AG04450 (cell line): Measurements from ENCODE around the gene PTGER3. TPM values are rescaled to one million over a fixed set of nuclear protein-coding genes. Genes with fewer than 3 reads are reported as not detected.

Experiments used
- CTCF ChIA-PET: fragments of 300-600, 350-600 bp; formaldehyde crosslinking; extraction: SDS; loops from one replicate; lab custom pipeline; 2022; ENCODE audit warnings: antibody characterized with exemption, inconsistent platforms; lab: Charles Lee
- POLR2A ChIA-PET: fragments of 350-600 bp; formaldehyde crosslinking; extraction: SDS; loops from one replicate; lab custom pipeline; 2021; ENCODE audit warnings: antibody characterized with exemption, inconsistent platforms; lab: Yijun Ruan, JAX
- DNase-seq: peaks from one replicate; pipeline ENCODE4 v3.0.0-alpha.2; 2011; ENCODE audit warnings: low read depth, low spot score
- H3K27ac ChIP-seq: one replicate; pipeline ENCODE4 v1.5.1; 2012; ENCODE audit warnings: low read depth, low read length, control low read depth
- H3K27me3 ChIP-seq: one replicate; pipeline ENCODE4 v1.6.0; 2012; ENCODE audit warnings: low read length; ENCODE audit not compliant: control insufficient read depth, insufficient read depth
- H3K4me3 ChIP-seq: 2 replicates; pipeline ENCODE4 v1.5.1; 2011; ENCODE audit warnings: mild to moderate bottlenecking, low read depth, low read length, control low read depth
- H3K9me3 ChIP-seq: 2 replicates; pipeline ENCODE4 v1.5.1; 2012; ENCODE audit warnings: low read length; ENCODE audit not compliant: control insufficient read depth, insufficient read depth
- CTCF ChIP-seq: IDR thresholded peaks from 2 replicates; pipeline ENCODE4 v1.5.1; 2011; ENCODE audit warnings: low read depth, low read length, control low read depth, inconsistent platforms
- polyA plus RNA-seq: library from polyadenylated mRNA; depleted of rRNA; stranded (reverse); fragments of >200 nt; gene quantifications from 2 replicates; pipeline ENCODE4 v1.2.3, GENCODE V29; 2011; rRNA removed
- small RNA-seq: library from RNA; depleted of rRNA; stranded (forward); fragments of <200 nt; gene quantifications from one replicate; pipeline ENCODE3, GENCODE V24; 2012; ENCODE audit warnings: low read depth; ENCODE audit not compliant: insufficient read length

The PTGER3 gene
- polyA plus RNA-seq, 1 experiment, result not detected

GRCh38 chr1:70930062-70930461 lies 117.6 kb downstream of the PTGER3 start:
- CTCF ChIA-PET, result no interaction called here

DNA sequence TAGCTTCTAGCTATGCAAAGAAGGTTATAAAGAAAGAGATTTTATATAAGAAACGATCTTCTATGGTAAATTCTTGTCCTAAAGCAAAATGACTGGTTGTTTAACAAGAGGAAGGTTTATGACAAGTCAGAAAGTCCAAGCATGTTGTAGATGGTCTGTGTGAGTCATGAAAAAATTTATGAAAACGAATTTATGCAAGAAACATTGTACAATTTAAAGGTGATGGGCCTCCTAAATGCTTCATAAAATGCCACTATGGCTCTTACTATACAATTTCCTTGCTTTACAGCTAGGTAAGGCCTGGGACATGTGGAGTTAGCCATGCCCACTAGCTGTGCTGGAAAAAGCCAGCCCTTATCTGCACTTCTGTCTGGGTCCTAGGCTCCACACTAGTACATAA lies 125.4 kb downstream of the PTGER3 start:
- no peak for TF ChIP-seq CTCF
- Histone ChIP-seq H3K4me3 (no peak overlapping the region), H3K27me3 (no peaks in the 10 kb centered on the region), H3K9me3 (no peaks in the 10 kb centered on the region; the same call in 1 of the 2 replicates), H3K27ac (no peak overlapping the region)
- ChIA-PET POLR2A (no interaction called here), CTCF (no interaction called here)
- no peak for DNase-seq

More at GRCh38 chr1:70930062-70930461, 117.6 kb downstream of the PTGER3 start:
- H3K9me3 ChIP-seq, result no peaks in the 10 kb centered on the region
- DNase-seq, result no peak
- no peak for TF ChIP-seq CTCF
- H3K27ac ChIP-seq, result no peak overlapping the region
- POLR2A ChIA-PET, result no interaction called here
- no peaks in the 10 kb centered on the region for H3K27me3 ChIP-seq
- H3K4me3 ChIP-seq, result no peak overlapping the region

Small RNA genes lying within 50 kb of the gene (small RNA-seq; reads per million reads assigned to genes)
- 5,597 reads per million, percentile 98 among the genes with 10 or more reads in this experiment for gene MIR186

Other genes with a start within 250 kb of the PTGER3 start
- 81.7 and 126 TPM in 2 replicates for gene ZRANB2, start 33.2 kb upstream of the PTGER3 start, polyA plus RNA-seq